H1 (cell line): ENCODE results near the gene MAN2A1. TPM values are rescaled to one million over a fixed set of nuclear protein-coding genes. Genes with fewer than 3 reads are reported as not detected.

ENCODE experiments used
- EP300 ChIP-seq, 2 experiments: IDR thresholded peaks; 1 replicate in 1 of 2; 2 replicates in 1 of 2; pipeline ENCODE4 v1.6.1; 2011 to 2012; ENCODE audit warnings: low read depth in 2 of 2, low read length in 2 of 2, mild to moderate bottlenecking in 2 of 2, borderline replicate concordance in 1 of 2, inconsistent platforms in 1 of 2, moderate library complexity in 1 of 2
- polyA plus RNA-seq, 7 experiments: library from polyadenylated mRNA; depleted of rRNA in 3 of 7; stranded (reverse) in 5 of 7; unstranded in 2 of 7; fragments of >200 nt in 5 of 7; fragments of 200-250 nt in 2 of 7; gene quantifications; 1 replicate in 5 of 7; 2 replicates in 1 of 7; 4 replicates in 1 of 7; pipeline versions ENCODE4 v1.2.1 to v1.2.3, GENCODE V29; 2011 to 2013; ENCODE audit warnings: missing spikeins in 2 of 7, mixed read lengths in 2 of 7
- total RNA-seq: library from RNA; stranded (reverse); fragmentation: NEBNext Ultra II Directional; extraction: Animal tissue kit (Norgen Biotek cat#: 25700); gene quantifications from 2 replicates; pipeline ENCODE4 v1.2.1, GENCODE V29; 2021

The MAN2A1 gene
- total and polyA plus RNA-seq, 2 of the 8 experiments (the other 6 are each of a cell fraction or from before 2014, with no cell fraction given): 29.1 to 102 TPM

- TF ChIP-seq EP300 (IDR thresholded peaks at IDR 0.05; ENCODE audit: borderline replicate concordance in 1 of 2, low read depth in 2 of 2, low read length in 2 of 2): no peak
These were observed 211.3 kb downstream of the MAN2A1 start (continued) for GRCh38 chr5:109900911-109901627.
